GM19468 (cell line): ENCODE measurements around the gene BAHD1.

Experiments used
- ATAC-seq: cut with Tn5 transposase; IDR thresholded peaks from one replicate; pipeline ENCODE4 v1.9.1; 2021; ENCODE audit warnings: mild to moderate bottlenecking, moderate library complexity, moderate number of reproducible peaks; ENCODE audit not compliant: unreplicated experiment; ENCODE audit errors: extremely low read depth

BAHD1 gene

GRCh38 chr15:40421246-40422157 is 19.3 kb upstream of the BAHD1 start:
- ATAC-seq = no peak

- no peak for ATAC-seq
Observed at GRCh38 chr15:40424483-40425115, 16.2 kb upstream of the BAHD1 start.

GRCh38 chr15:40425681-40426080 is 15.1 kb upstream of the BAHD1 start:
- no peak for ATAC-seq

GRCh38 chr15:40427188-40427587 is 13.6 kb upstream of the BAHD1 start:
- no peak for ATAC-seq

- ATAC-seq = no peak
Observed at GRCh38 chr15:40428185-40428584, 12.6 kb upstream of the BAHD1 start.

- no peak for ATAC-seq
Observed at GRCh38 chr15:40429068-40429710, 11.6 kb upstream of the BAHD1 start.

GRCh38 chr15:40430271-40430805 is 10.4 kb upstream of the BAHD1 start:
- no peak for ATAC-seq

- ATAC-seq = no peak
Observed at GRCh38 chr15:40435023-40435709, 5.6 kb upstream of the BAHD1 start.

- ATAC-seq = no peak
Observed at GRCh38 chr15:40435710-40436089, 5.1 kb upstream of the BAHD1 start.

- ATAC-seq = no peak
Observed at GRCh38 chr15:40436116-40436891, 4.4 kb upstream of the BAHD1 start.

- no peak for ATAC-seq
Observed at GRCh38 chr15:40436892-40437751, 3.6 kb upstream of the BAHD1 start.

GRCh38 chr15:40437752-40438687 is 2.7 kb upstream of the BAHD1 start:
- ATAC-seq = no peak

GRCh38 chr15:40438712-40439111 is 2.0 kb upstream of the BAHD1 start:
- ATAC-seq = no peak

- no peak for ATAC-seq
Observed at GRCh38 chr15:40439461-40439959, 1.2 kb upstream of the BAHD1 start.

- no peak for ATAC-seq
Observed at GRCh38 chr15:40439960-40440742, 602 bp upstream of the BAHD1 start.
